Middle frontal gyrus (tissue), 1 donor: ENCODE data around the gene ARHGEF12.

Experiments used
- DNase-seq: peaks from one replicate; pipeline ENCODE4 v3.0.0-alpha.2; 2015; ENCODE audit warnings: low spot score; ENCODE audit errors: extremely low spot score

Gene ARHGEF12

GRCh38 chr11:120410622-120411380 is 74.6 kb downstream of the ARHGEF12 start:
- DNase-seq = no peak

- DNase-seq = no peak
Observed at GRCh38 chr11:120413480-120413879, 77.3 kb downstream of the ARHGEF12 start.

GRCh38 chr11:120420572-120420971 is 84.4 kb downstream of the ARHGEF12 start:
- no peak for DNase-seq

- no peak for DNase-seq
Observed at GRCh38 chr11:120424185-120424969, 88.2 kb downstream of the ARHGEF12 start.

GRCh38 chr11:120424970-120425332 is 88.7 kb downstream of the ARHGEF12 start:
- no peak for DNase-seq

GRCh38 chr11:120425527-120425926 is 89.3 kb downstream of the ARHGEF12 start:
- DNase-seq = no peak

GRCh38 chr11:120430146-120430545 is 93.9 kb downstream of the ARHGEF12 start:
- no peak for DNase-seq

GRCh38 chr11:120431633-120432032 is 95.4 kb downstream of the ARHGEF12 start:
- DNase-seq = no peak

GRCh38 chr11:120432056-120433018 is 96.1 kb downstream of the ARHGEF12 start:
- DNase-seq = no peak

- no peak for DNase-seq
Observed at GRCh38 chr11:120441592-120441991, 105.4 kb downstream of the ARHGEF12 start.

- DNase-seq = no peak
Observed at GRCh38 chr11:120442031-120442430, 105.8 kb downstream of the ARHGEF12 start.

GRCh38 chr11:120446802-120447201 is 110.6 kb downstream of the ARHGEF12 start:
- no peak for DNase-seq

GRCh38 chr11:120448240-120448639 is 112.0 kb downstream of the ARHGEF12 start:
- DNase-seq = no peak

GRCh38 chr11:120455487-120455886 is 119.3 kb downstream of the ARHGEF12 start:
- DNase-seq = no peak

GRCh38 chr11:120457996-120458395 is 121.8 kb downstream of the ARHGEF12 start:
- no peak for DNase-seq

- DNase-seq = no peak
Observed at GRCh38 chr11:120462825-120463224, 126.6 kb downstream of the ARHGEF12 start.

- no peak for DNase-seq
Observed at GRCh38 chr11:120465921-120466534, 129.8 kb downstream of the ARHGEF12 start.

GRCh38 chr11:120467627-120468026 is 131.4 kb downstream of the ARHGEF12 start:
- no peak for DNase-seq

- DNase-seq = no peak
Observed at GRCh38 chr11:120471131-120471530, 134.9 kb downstream of the ARHGEF12 start.

GRCh38 chr11:120471994-120472393 is 135.8 kb downstream of the ARHGEF12 start:
- DNase-seq = no peak

- no peak for DNase-seq
Observed at GRCh38 chr11:120473503-120473902, 137.3 kb downstream of the ARHGEF12 start.
